Epidermal melanocyte (primary cell): ENCODE results near the gene GPR108.

Source experiments
- DNase-seq: peaks from one replicate; pipeline ENCODE4 v3.0.0; 2011; ENCODE audit warnings: low spot score; ENCODE audit not compliant: insufficient read length

Gene GPR108

DNA sequence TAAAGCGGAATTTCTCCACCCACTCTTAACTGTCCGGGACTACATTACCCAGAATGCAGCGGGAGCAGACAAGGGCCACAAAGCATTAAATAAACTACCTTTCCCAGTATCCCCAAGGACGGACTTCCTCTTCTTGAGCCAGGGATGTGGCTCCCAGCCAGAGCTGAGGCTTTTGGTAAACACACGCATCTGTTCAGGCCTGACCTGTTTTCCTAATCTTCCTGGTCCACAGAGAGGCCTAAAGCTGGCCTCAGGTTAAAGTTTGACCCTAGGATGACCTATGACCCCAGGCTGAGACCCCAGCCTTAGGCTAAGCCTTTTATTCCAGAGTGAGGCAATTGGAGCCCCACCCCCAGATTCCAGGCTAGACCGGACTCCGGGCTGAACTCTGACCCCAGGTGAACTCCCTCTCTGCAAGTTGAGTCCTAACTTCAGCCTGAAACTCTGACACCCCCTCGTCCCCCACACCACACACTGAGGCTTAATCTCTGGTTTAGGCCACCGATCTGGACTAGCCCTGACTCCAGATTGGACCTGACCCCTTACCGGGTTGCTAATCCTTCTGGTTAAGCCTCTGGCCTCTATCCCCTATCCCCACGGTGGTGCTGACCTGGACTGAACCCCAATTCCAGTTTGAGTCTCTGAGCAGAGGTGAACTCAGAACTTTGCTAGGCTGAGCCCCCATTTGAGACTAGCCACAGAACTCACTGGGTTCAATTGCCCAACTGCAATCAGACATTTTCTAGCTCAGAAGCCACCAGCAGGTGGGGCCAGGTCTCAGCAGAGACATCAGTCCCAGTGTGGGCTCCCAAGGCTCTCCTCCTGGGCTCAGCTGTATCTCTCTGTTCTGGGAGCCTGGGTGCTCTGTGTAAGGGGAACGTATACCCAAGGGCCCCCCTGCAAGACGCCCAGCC is 750 bp upstream of the GPR108 start:
- DNase-seq = no peak

DNA sequence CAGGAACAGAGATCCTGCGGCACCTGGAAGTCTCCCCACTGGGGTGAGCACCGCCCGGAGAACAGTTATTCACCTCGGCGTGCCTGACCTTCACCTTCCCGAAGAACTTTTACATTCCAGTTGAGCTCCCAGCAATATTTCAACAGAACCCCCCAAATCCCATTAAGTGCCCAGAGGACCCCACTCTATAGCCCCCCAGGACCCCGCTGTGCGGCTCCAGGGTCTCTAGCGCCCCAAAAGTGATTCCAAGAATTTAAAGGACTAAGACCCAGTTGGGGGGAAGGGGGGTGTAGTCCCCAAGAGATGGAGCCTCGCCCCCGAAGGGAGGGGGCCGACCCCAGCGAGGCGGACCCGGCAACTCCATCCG is 480 bp downstream of the GPR108 start:
- no peak for DNase-seq

DNA sequence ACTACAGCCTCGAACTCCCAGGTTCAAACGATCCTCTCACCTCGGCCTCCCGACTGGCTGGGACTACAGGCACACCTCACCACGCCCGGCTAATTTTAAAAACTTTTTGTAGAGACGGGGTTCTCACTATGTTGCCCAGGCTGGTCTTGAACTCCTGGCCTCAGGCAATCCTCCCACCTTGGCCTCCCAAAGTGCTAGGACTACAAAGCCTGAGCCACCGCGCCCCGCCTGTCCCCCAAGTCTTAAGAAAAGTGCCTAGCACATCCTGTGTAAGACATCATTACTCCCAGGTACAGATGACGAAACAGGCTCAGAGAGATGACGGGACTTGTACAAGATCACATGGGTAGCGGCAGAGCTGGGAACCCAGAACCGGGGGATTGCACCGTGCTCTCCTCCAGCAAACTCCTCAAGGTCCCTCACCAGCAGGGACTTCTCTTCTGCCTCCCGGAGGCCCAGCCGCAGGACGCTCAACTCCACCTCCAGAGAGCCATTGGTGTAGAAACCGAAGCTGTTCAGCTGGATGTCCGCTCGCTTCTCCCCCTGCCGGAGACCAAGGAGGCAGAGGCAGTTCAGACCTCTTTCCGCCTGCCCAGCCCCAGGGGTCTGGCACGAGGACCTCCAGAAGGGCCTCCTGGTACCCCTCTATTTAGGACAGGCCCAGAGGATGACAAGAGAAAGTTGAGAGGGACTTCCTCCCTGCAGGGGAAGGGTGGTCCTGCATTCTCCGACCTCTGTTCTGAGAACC is 1.0 kb downstream of the GPR108 start:
- DNase-seq = peak; percentile 95

DNA sequence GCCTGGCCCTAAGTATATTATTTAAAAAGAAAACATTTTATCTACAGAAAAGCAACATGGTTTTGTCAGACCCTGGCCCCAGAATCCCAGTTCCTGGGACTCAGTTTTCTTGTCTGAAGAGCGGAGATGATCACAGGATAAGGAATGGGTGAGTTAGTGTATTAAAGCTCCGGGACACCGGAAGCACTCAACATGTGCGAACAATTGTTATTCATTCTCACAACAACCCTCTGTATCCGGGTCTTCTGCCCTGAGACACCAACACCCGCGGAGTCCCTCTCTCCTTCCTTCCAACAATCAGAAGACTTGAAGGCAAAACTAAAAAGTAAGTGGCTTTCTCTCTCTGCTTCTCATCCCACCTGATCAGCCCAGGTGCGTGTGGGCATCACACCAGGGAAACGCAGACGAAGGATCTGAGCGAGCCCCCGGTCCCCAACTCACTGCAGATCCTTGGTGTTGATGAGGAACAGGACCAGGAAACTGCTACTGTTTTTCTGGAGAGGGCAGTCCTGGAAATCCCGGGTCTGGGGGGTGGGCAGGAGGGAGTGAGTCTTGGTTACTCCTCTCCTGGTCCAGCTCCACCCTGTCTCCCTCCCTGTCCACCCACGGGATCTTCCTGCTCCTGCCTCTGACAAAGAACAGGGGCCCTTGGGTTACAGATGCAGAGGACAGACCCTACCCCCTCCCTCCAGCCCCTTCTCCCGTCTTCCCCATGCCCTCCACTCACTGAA is 2.0 kb downstream of the GPR108 start:
- DNase-seq = no peak

DNA sequence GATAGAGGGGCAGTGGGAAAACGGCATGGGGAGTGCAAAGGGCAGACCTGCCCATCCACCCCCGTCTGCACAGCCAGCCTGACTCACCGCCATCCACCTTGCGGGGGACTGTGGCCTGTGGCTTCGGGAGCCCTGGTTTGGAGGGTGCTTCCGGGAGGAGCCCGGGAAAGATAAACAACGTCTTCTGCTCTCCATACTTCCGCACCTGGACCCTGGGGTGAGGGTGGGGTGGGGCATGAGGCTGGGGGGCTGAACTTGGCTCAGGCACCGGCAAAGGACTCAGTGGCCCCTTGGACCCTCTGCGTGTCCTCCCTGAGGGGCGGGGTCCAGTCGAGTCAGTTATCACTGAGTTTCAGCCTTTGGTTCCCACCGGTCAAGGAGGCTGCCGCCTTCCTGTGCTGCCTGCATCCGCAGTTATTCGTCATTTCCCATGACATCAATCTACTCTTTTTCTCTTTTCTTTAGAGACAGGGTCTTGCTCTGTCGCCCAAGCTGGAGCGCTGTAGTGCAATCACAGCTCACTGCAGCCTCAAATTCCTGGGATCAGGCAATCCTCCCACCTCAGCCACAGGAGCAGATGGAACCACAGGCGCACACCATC is 3.2 kb downstream of the GPR108 start:
- DNase-seq = no peak

DNA sequence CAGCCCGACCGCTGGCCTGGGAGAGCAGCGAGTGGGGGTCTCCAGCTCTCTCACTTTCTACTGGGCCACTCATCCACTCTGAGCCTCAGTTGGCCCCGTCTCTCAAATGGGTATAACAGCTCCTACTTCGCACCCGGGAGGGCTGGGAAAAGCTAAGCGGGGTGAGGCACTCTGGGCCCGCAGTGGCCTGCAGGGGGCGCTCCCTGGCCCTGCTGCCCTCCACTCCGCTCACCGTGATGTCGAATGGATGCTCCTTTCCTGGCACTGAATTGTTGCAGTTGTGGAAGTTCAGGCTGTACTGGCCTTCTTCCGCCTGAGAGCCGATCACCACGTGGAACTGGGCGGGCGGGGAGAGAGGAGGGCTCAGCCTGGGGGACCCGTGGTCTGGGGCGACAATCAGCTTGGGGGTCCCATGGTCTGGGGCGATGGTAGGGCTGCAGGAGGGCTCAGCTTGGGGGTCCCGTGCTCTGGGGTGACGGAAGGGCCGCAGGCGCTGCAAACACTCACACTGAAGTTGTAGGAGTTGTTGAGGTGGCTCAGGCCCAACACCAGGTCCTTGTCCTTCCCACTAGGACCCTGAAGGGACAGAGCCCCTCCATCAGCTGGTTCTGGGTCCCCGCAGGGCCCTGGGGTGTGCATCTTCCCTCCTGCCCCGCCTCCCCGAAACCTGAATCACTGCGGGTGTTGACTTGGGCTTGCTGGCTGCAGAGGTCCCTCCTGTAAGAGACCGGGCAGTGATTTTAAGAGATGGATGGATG is 3.9 kb downstream of the GPR108 start:
- DNase-seq = no peak

DNA sequence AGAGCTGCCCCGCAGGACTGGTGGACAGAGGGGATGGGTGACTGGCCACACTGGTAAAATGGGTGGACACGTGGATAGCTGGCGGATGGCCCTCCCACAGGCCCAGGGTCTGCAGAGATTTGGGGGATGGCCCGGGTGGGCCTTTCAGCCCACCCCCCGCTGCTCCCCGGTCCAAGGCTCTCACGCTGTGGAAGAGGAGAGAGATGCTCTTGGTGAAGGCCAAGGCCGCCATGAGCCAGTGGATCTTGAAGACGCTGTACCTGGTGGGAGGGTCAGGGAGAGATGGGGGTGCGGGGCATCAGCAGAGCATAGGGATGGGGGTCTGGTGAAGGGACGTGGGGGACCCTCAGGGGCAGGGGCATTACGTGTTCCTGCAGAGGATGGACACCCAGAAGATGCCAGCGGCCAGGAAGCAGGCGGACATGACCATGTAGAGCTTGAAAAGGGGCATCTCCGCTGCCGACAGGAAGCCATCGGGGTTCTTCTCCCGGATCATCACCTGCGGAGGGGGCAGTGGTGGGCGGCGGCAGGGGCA is 4.5 kb downstream of the GPR108 start:
- no peak for DNase-seq

DNA sequence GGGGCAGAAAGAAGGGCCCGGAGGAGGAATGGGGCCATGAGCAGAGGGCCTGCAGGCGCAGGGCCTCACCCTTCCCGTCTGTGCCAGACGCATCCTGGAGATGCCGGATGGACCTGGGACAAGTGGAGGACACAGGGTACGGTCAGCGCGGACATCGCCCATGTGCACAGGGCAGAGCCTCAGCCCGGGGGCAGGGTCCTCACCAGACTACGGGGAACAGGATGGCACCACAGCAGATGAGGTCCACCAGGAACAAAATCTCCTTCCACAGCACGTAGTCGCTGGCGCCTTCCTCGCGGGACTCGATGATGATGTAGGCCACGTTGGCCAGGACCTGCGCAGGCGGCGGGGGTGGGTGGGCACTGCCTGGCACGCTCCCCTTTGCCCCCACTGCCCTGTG is 5.6 kb downstream of the GPR108 start:
- no peak for DNase-seq

DNA sequence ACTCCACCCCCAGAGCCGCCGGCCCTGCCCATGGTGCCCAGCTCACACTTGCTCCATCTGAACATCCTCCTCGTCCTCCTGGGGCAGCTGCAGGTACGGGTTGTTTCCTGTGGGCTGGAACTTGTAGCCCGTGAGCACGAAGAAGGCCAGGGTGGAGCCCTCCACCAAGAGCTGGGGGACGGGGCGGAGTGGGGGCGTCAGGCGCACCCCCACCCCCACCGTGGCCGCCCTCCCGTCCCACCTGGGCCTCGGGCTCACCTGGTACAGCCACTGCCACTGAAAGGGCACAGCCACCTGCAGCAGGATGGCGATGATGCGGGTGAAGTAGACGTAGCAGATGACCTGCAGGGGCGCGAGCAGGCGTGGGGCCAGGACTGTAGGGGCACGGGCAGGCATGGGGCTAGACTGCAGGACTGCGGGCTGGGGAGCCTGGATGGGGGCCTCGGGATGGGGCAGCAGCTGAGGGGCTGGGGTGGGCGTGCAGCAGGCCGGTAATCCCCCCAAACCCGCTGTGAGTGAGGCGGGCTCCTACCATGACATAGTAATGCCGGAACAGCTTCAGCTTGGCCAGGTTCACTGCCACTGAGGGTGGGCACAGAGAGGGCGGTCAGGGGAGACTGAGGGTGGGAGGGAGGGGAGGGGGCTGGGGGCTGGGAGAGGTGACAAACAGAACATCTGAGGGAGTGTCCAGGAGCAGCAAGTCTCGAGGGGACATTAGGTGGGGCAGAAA is 6.3 kb downstream of the GPR108 start:
- DNase-seq = no peak

DNA sequence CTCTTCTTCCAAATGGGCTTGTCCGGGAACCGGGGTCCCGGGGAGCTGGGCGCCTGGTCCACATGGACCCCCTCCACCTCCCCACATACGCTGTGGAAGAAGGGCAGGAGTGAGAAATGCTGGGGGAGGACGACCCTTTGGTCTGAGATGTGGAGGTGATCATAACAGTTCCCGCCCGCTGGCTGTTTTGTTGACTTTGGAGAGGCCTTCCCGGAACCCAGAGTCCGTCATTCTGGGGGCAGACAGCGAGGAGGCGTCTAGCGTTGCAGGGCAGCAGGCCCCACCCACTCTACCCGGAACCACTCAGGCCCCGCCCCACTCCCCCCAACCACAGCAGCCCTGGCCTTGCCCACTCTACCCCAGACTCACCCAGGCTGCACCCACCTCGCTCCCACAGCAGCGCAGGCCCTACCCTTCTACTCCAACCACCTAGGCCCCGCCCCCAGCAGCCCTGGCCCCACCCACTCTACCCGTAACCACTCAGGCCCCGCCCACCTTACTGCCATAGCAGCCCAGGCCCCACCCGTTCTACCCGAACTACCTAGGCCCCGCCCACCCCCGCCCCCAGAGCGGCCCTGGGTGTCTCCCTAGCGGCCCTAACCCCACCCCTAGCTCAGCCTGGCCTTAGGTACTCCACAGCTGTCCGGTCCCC is 7.1 kb downstream of the GPR108 start:
- no peak for DNase-seq

DNA sequence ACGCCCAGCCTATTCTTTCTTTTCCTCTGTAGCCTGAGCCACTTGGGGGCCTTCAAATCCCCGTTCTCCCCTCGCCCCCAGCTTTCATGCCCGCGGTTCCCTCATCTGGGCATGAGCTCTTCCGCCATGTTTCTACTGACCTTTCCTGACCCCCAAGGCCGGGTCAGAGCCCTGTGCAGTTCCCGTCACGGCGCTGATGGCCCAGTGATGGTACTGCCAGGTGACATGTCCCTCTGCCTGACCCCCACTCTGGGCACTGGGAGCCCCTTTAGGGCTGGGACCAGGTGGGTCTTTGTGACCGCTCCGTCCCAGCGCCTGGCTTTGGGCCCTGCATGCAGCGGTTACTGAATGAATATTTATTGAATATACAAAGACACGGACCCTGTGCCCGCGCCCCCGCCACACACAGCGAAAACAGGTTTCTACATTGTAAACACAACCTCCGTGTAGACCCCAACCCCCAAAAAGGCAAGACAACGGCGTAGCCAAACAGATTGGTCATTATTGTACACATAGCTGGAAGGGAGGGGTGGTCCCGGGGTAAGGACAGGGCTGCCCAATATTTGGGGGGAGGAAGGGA is 7.7 kb downstream of the GPR108 start:
- no peak for DNase-seq

DNA sequence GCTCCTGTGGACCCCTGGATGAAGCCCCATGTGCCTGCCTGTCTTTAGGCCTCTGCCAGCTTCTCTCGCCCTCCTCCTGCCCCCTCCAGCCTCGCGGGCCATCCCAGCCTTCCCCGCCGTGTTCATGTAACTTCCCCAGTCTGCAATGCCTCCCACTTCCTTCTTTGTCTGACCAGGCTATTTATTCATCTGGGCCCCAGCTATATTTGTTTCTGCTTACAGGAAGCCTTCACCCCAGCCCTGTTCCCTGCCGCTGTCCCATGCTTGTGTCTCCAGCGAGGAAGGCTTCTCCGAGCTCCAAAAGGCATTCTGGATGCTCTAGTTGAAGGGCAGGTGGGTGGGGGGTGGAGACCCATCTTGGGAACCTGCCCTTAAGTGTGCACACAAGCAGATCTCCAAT is 9.0 kb downstream of the GPR108 start:
- no peak for DNase-seq

DNA sequence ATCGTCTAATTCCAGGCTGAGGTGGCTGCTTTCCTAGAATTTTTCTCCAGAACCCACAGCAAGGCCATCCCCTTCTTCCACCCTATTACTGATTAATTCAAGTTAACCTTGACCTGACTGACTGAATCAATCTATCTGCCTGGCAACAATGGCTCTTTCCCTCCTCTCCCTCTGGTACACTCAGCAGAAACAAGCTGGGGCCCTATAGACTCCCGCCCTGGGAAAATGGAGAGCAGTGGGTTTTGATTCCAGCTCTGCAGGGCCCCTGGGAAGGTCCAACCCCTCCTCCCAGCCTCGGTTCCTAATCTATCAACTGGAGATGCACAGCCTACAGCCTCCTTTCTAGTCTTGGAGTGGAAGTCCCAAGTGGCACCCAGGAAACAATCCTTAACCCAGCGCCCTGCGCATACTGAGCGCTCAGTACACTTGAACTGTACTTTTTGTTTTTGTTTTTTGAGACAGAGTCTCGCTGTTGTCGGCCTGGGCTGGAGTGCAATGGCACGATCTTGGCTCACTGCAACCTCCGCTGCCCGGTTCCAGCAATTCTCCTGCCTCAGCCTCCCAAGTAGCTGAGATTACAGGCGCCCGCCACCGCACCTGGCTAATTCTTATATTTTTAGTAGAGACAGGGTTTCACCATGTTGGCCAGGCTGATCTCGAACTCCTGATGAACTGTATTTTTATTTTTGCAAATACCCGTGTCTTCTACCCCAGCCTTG is 11.7 kb downstream of the GPR108 start:
- DNase-seq = no peak

DNA sequence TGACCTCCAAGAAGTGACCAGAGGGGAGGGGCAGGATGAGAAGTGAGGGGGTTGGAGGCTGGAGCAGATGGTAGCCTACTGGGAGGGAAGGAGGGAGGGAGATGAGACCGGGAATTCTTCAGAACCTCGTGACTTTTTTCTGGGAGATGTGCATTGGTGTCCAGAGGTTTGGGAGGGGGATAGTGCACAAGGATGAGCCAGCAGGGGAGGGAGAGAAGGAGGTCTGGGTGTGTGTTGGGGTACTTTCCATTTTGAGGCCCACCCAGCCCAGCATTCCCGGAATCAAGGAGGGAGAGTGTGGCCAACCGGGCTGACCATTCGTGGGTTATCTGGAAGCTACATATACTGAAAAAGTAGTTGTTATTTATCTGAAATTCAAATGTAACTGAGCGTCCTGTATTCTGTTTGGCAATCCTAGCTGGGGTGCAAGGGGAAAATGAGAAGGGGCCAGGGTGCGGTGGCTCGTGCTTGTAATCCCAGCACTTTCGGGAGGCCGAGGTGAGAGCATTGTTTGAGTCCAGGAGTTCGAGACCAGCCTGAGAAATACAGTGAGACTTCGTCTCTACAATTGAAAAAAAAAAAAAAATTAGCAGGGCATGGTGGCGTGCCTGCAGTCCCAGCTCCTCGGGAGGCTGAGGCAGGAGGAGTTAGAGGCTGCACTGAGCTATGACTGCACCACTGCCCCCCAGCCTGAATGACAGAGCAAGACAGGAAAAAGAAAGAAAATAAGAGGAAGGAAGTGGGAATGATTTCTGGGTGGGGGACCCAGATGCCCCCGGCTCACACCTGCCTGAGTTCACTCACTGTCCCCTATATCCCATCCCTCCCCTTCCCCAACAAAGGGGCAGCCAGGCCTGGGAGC is 12.5 kb downstream of the GPR108 start:
- no peak for DNase-seq

DNA sequence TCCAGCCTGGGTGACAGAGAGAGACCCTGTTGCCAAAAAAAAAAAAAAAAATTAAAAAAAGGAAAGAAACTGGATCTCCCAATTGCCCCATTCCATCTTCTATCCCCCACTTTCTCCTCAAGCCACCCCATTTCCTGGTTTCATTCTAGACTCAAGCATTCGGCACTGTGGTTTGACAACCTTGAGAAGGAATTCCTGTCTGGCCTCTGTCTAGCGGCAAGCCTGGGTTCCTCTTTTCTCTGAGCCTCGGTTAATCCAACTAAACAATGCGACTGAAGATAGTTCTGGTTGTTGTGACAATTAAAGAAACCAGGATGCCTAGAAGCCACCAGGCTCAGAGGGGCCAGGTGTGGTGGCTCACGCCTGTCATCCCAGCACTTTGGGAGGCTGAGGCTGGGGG is 13.6 kb downstream of the GPR108 start:
- DNase-seq = no peak

DNA sequence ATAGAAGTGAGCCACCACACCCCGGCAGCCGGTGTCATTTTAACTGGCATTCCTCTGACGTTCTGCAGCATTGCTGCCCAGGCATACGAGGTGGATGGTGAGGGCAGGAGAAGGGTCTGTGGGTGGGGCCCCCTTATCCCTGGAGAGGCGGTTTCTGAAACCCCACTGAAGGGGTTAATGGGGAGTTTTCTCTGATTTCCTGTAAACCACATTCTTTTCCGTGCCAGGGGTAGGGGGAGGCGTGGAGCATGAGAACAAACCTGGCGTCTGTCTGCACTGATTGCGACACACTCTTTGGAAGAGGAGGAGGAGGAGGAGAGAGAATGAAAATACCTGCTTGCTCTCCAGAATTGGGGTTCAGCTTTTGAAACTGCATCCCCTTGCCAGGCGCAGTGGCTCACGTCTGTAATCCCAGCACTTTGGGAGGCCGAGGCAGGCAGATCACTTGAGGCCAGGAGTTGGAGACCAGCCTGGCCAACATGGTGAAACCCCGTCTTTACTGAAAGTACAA is 14.2 kb downstream of the GPR108 start:
- DNase-seq = no peak

DNA sequence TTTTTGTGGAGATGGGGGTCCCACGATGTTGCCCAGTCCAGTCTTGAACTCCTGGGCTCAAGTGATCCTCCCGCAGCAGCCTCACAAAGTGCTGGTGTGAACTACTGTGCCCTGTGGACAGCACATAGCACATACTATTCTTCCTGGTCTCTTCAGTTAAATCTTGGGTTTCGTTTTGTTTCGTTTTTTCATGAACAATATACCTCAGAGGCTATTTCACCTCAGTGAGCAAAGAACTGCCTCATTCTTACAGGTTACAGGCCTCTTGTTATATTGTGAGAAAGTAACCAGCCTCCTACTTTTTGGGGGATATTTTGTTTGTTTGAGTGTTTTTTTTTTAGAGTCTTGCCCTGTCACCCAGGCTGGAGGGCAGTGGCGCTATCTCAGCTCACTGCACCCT is 15.6 kb downstream of the GPR108 start:
- no peak for DNase-seq
